ENCODE data around the gene NACC2.

DNA sequence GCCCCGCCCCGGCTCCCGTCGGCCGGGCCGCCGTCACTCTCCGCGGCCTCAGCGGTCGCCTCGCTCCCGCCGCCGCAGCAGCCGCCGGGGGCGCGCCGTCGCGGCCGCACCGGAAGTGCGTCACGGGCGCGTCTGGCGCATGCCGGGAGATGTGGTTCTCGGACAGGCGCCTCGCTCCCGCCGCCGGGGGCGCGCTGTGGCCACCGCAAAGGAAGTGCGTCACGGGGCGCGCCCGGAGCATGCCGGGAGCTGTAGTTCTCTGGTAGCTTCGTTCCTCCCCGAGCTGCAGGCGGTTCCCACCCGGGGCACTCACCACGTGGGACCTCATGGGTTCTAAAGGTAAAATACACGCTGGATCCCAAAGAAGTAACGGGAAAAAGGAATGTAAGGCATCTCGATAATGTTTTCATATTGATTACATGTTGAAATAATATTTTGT lies 133.8 kb downstream of the NACC2 start, which contains the start of gene UBAC1:
- TF ChIP-seq, protein P1, sequence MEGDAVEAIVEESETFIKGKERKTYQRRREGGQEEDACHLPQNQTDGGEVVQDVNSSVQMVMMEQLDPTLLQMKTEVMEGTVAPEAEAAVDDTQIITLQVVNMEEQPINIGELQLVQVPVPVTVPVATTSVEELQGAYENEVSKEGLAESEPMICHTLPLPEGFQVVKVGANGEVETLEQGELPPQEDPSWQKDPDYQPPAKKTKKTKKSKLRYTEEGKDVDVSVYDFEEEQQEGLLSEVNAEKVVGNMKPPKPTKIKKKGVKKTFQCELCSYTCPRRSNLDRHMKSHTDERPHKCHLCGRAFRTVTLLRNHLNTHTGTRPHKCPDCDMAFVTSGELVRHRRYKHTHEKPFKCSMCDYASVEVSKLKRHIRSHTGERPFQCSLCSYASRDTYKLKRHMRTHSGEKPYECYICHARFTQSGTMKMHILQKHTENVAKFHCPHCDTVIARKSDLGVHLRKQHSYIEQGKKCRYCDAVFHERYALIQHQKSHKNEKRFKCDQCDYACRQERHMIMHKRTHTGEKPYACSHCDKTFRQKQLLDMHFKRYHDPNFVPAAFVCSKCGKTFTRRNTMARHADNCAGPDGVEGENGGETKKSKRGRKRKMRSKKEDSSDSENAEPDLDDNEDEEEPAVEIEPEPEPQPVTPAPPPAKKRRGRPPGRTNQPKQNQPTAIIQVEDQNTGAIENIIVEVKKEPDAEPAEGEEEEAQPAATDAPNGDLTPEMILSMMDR (IDR thresholded peaks at IDR 0.05; ENCODE audit: insufficient read depth, low read depth, low read length) = no peak
- TF ChIP-seq EZH2 (IDR thresholded peaks at IDR 0.05; ENCODE audit: insufficient read depth, low read length) = no peak

Data from astrocyte (in vitro differentiated cells and primary cell).